ENCODE data around the gene IQGAP3. TPM values are rescaled to one million over a fixed set of nuclear protein-coding genes. Genes with fewer than 3 reads are reported as not detected.
"Not testable (repeated sequence)": the region's sequence is repeated elsewhere in the genome, so short reads cannot be mapped to it uniquely, and the experiment has no call there.

The IQGAP3 gene
- total RNA-seq, 2 donors from 2014 or later = 1.0 TPM; not detected in 1

DNA sequence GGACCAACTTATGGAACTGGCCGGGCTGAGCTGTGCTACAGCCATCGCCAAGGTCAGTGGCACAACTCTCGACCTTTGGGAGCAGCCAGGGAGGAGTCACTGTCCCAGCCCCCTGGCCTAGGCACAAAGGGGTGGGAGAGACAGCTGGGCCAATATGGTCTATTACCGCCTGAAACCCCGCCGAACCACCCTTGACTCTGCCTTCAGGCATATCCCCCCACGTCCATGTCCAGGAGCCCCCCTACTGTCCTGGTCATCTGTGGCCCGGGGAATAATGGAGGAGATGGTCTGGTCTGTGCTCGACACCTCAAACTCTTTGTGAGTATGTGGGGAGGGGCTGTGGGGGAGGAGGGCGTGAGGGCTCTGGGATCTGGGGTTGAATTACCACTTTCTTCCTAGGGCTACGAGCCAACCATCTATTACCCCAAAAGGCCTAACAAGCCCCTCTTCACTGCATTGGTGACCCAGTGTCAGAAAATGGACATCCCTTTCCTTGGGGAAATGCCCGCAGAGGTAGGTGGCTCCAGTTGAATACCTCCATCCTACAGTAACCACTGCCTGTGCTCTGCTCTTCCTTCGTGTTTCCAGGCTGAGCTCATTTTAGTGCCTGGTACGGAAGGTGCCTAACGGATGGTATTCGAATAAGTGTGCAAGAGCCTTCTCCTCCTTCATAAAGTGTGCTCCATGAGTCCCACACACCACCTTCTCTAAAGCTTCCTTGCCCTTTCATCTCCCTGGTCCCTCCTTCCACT lies 20.0 kb upstream of the IQGAP3 start:
- Histone ChIP-seq H3K36me3 (peaks cover 27% of the 10 kb centered on the region), H3K4me3 (peak overlapping the region; percentile 55 to 71), H3K4me1 (peaks cover 0 to 14% of the 10 kb centered on the region in 2 donors), H3K27me3 (no peaks in the 10 kb centered on the region), H3K9me3 (no peaks in the 10 kb centered on the region), H3K27ac (peak overlapping the region; percentile 84 to 86)
- TF ChIP-seq, protein P1, sequence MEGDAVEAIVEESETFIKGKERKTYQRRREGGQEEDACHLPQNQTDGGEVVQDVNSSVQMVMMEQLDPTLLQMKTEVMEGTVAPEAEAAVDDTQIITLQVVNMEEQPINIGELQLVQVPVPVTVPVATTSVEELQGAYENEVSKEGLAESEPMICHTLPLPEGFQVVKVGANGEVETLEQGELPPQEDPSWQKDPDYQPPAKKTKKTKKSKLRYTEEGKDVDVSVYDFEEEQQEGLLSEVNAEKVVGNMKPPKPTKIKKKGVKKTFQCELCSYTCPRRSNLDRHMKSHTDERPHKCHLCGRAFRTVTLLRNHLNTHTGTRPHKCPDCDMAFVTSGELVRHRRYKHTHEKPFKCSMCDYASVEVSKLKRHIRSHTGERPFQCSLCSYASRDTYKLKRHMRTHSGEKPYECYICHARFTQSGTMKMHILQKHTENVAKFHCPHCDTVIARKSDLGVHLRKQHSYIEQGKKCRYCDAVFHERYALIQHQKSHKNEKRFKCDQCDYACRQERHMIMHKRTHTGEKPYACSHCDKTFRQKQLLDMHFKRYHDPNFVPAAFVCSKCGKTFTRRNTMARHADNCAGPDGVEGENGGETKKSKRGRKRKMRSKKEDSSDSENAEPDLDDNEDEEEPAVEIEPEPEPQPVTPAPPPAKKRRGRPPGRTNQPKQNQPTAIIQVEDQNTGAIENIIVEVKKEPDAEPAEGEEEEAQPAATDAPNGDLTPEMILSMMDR (IDR thresholded peaks at IDR 0.05) = no peak
- DNase-seq (ENCODE audit: low spot score) = no peak

- Histone ChIP-seq H3K4me1 (peaks cover 0 to 14% of the 10 kb centered on the region in 2 donors), H3K4me3 (peak within 1 kb of the TSS; percentile 55 to 71), H3K36me3 (peaks cover 27% of the 10 kb centered on the region), H3K27me3 (no peaks in the 10 kb centered on the region), H3K27ac (peak within 1 kb of the TSS; percentile 84 to 86), H3K9me3 (no peaks in the 10 kb centered on the region)
- peak; percentile 60 for DNase-seq (ENCODE audit: low spot score)
- TF ChIP-seq, protein P1 (IDR thresholded peaks at IDR 0.05) = no peak
These were observed 19.2 kb upstream of the IQGAP3 start, which contains the start of gene NAXE for GRCh38 chr1:156591432-156592157. TSS of gene NAXE (plus strand) at chr1:156591776. CDS start at chr1:156591805, 29 bp downstream.

DNA sequence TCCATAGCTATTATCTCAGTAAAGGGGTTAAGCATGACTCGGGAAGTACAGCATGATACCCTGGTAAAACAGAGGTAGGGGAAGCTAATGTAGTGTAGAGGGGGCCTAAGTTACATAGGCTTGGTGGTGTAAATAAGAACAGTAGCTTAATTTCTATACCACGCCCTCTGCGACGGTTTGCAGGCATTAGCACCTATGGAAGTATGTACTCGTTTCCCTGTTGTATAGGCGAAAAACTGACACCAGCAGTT lies 18.7 kb upstream of the IQGAP3 start:
- H3K36me3 ChIP-seq = peaks cover 27% of the 10 kb centered on the region
- TF ChIP-seq, protein P1 (IDR thresholded peaks at IDR 0.05) = no peak
- H3K9me3 ChIP-seq = no peaks in the 10 kb centered on the region

DNA sequence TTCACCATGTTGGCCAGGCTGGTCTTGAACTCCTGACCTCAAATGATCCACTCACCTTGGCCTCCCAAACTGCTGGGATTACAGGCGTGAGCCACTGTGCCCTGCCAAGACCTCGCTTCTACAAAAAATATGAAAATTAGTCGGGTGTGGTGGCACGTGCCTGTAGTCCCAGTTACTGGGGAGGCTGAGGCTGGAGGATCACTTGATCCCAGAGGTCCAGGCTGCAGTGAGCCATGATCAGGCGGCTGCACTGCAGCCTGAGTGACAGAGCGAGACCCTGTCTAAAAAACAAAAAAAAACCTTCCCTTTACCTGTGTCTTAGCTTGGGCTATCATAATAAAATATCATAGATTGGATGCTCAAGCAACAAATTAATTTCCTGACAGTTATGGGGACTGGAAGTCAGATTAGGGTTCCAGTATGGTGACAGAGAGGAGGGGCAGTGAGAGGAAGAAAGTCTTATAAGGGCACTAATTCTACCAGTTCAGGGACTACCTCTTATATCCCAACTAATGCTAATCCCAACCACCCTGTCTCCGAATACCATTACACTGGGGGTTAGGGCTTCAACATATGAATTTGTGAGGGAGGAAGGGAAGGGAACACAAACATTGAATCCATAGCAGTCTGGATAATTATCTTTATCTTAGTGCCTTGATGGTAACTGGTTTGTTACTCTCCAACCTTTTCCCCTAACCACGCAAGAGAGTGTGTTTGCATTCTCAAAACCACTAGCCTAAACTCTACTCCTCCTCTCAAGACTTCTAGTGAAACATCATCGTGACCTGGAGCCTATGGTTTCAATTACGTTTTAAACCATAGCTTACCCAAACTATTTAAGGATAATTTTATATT lies 18.2 kb upstream of the IQGAP3 start:
- peak overlapping the region; percentile 84 to 86 for H3K27ac ChIP-seq
- DNase-seq (ENCODE audit: low spot score) = no peak
- H3K9me3 ChIP-seq = no peaks in the 10 kb centered on the region
- no peaks in the 10 kb centered on the region for H3K27me3 ChIP-seq
- H3K36me3 ChIP-seq = peaks cover 22% of the 10 kb centered on the region
- TF ChIP-seq, protein P1 (IDR thresholded peaks at IDR 0.05) = no peak
- H3K4me1 ChIP-seq = peaks cover 0 to 14% of the 10 kb centered on the region in 2 donors
- peak overlapping the region in 1 of 2 donors; percentile 71 for H3K4me3 ChIP-seq

More for the DNA sequence above, 18.7 kb upstream of the IQGAP3 start:
- peaks cover 0 to 14% of the 10 kb centered on the region in 2 donors for H3K4me1 ChIP-seq
- H3K4me3 ChIP-seq = peak overlapping the region; percentile 55 to 71
- H3K27ac ChIP-seq = peak overlapping the region; percentile 84 to 86
- no peak for DNase-seq (ENCODE audit: low spot score)
- H3K27me3 ChIP-seq = no peaks in the 10 kb centered on the region

DNA sequence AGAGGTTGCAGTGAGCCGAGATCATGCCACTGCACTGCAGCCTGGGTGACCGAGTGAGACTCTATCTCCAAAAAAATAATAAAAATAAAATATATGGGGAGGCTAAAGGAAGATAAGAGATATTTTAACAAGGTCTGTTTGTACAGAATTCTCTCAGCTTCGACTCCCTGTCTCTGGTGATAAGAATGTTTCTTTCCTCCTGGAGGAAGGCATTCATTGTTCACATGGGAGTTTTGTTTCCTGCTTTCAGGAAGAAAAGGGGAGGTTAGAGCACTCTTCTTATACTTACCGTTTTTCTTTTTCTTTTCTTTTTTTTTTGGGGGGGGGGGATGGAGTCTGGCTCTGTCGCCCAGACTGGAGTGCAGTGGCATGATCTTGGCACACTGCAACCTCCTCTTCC lies 17.2 kb upstream of the IQGAP3 start:
- Histone ChIP-seq H3K4me3 (no peak overlapping the region), H3K27me3 (no peaks in the 10 kb centered on the region), H3K9me3 (no peaks in the 10 kb centered on the region), H3K27ac (no peak overlapping the region), H3K36me3 (peaks cover 12% of the 10 kb centered on the region), H3K4me1 (peaks cover 0 to 14% of the 10 kb centered on the region in 2 donors)
- no peak for DNase-seq (ENCODE audit: low spot score)
- TF ChIP-seq, protein P1 (IDR thresholded peaks at IDR 0.05) = no peak

GRCh38 chr1:156587927-156588326 lies 15.6 kb upstream of the IQGAP3 start:
- H3K36me3 ChIP-seq = not testable (repeated sequence)

More at GRCh38 chr1:156587927-156588326, 15.6 kb upstream of the IQGAP3 start:
- H3K4me1 ChIP-seq = peaks cover 0 to 19% of the 10 kb centered on the region in 2 donors
- not testable (repeated sequence) for H3K27me3 ChIP-seq; H3K4me3 ChIP-seq; H3K27ac ChIP-seq; DNase-seq (ENCODE audit: low spot score); H3K9me3 ChIP-seq
